ENCODE results near the gene BORCS5.
"Not testable (repeated sequence)": the region's sequence is repeated elsewhere in the genome, so short reads cannot be mapped to it uniquely, and the experiment has no call there.

Gene BORCS5

DNA sequence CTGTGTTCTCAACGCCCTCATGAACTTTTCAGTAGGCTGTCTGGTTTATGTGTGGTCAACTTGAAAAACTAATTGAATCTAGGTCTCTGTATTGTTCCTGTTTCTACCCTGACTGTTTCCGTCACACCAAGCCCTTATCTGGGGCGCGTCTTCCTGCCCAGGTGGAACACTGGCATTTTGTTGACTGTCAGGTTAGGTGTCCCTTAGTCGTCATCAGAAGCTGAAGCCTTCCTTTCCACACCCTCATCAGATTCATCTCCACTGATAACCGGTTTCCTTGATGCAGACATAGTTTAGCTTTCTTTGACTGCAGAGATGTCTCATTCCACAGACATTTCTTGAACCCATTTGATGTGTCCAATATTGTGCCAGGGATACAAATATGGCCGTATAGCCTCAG lies 109.3 kb downstream of the BORCS5 start:
- no peak for DNase-seq

DNA sequence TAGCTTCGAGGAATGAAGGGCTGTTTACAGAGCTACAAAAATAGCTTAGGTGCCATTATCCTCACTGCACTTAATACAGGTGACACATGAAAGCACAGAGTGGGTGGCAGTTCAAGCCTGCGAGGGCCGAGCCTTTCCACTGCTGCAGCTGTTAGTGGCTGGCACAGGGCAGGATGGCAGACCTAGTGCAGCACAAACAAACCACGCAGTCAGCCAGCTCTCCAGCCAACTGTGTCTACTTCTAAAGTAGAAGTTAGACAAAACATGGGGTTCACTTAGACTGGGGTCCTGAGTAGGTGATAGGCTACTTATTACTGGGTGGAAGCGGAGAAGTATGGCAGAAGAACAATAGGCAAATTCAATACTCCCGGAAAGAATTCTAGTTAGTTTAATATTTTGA lies 110.4 kb downstream of the BORCS5 start:
- no peak for DNase-seq

DNA sequence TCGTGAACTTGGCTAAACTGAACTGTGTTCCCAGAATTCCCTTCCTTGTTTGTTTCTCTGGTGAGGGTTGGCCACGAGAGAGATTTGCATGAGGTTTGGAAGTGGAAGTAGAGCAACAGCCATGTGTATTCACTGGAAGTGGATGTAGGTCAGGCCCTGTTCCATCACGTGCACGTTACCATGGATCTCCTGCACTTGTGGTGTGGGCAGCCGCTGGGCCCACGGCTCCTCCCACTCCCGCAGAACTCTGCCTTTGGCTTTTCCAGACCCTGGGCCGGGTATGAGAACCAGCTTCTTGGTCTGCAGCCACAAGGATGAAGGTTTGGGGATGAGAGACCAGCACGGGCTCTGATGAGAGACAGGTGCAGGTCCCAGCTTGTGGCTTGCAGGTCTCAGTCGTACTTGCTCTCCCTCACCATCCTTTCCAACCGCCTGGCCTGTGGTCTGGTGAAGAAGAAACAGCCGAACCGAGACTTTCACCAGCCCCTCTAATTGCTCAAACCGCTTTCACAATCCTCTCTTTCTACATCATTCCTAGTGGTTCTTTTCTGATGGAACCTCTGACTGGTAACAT lies 110.9 kb downstream of the BORCS5 start:
- no peak for DNase-seq

DNA sequence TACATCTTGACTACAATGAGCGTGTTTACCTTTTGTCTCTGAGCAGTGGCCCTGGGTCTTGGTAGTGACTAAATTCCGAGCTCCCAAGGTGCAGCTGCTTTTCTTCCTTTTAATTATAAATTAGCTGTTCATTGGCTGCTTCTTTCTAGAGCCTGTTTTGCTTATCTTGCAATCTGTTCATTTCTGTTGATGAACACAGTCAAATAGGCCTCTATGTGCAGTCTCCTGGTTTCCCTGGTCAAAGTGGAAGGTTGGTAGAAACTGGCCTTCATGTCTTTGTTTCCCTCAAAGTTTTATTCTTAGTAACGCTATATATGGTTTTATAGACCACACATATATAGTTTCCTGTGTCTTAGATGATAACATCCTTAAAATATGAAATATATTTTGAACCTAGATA lies 111.7 kb downstream of the BORCS5 start:
- no peak for DNase-seq

DNA sequence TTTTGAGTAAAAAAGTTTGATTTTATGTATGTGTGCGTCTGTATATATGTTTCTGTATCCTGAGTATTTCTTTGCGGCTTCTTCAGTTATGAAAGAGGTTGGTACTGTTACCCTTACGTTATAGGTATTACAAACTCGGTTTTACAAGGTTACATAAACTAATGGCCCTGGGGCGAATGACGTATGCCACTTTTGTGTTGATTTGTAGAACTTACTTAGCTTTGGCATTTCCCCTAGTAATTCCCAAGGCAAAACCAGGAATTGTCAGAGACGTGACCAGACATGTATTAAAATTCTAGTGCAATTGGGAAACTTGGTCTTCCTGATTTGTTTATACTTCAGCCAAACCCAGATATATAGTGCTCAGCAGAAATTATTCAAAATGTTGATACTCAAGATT lies 112.5 kb downstream of the BORCS5 start:
- no peak for DNase-seq

DNA sequence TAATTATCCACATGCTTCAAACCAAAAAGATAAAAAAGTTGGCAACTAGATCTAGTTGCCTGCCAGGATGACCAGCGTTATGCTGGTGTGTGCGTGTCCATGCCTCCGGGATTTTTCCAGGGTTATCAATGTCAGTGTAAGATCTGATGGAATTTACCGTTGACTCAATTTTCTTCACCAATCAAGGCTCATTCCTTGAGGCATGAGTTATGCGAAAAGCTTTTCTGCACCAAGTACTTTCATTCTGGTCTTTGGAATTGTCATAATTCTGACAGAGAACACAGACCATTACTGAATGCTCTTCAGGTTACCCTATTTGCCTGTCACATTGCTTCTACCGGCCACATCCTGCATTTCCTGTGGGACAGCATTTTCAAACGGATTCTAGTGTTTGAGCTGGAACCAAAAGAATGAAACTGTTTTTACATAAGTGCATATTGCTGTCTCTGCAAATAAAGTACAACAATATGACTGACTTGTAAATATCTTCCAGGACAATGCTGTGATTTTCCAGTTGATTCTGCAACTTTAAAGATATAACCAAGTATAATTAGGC lies 114.0 kb downstream of the BORCS5 start:
- DNase-seq, result no peak

DNA sequence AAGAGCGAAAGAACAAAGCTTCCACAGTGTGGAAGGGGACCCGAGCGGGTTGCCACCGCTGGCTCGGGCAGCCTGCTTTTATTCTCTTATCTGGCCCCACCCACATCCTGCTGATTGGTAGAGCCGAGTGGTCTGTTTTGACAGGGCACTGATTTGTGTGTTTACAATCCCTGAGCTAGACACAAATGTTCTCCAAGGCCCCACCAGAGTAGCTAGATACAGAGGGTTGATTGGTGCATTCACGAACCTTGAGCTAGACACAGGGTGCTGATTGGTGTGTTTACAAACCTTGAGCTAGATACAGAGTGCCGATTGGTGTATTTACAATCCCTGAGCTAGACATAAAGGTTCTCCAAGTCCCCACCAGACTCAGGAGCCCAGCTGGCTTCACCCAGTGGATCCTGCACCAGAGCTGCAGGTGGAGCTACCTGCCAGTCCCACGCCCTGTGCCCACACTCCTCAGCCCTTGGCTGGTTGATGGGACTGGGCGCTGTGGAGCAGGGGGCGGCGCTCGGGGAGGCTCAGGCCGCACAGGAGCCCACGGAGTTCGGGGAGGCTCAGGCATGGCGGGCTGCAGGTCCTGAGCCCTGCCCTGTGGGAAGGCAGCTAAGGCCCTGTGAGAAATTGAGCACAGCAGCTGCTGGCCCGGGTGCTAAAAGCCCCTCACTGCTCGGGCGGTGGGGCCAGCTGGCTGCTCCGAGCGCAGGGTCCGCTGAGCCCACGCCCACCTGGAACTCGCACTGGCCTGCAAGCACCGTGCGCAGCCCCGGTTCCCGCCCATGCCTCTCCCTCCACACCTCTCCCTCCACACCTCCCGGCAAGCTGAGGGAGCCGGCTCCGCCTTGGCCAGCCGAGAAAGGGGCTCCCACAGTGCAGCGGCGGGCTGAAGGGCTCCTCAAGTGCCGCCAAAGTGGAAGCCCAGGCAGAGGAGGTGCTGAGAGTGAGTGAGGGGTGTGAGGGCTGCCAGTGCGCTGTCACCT lies 115.4 kb downstream of the BORCS5 start:
- DNase-seq, result not testable (repeated sequence)

DNA sequence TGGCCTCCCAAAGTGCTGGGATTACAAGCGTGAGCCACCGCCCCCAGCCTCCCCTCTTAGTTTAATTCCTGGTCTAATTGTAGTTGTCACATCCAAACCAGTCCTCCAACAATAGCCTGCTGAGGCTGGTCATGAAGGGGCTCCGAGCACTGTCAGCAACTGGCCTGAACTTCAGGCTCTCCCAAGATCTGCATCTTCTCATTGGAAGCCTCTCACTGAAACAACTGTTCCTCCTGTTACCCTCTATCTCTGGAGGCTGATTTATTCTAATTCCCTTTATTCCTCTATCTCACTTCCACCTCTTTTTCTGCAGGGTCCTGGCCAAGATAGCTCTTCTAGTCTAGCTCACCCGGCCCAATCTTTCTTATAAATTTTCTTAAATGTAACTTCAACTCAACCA lies 116.3 kb downstream of the BORCS5 start:
- no peak for DNase-seq

DNA sequence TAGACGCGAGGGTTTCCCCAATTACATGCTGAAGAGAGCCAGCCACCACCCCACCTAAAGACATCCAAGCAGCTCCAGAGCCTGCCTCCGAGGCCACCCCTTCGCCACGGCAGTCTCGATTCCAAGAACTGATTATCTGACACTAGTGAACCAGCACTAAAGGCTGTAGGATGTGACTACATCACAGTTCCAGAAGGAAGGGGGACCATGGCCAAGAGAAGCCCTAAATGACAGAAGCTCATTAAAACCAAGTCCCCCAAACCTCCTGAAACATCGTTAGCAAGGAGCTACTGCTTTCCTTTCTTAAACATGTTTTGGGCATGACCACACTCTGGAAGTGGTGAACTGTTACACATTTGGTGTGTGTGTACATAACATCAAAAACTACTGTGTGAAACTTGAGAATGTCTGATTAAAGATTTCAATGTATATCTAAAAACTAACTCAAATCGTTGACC lies 117.6 kb downstream of the BORCS5 start:
- no peak for DNase-seq

DNA sequence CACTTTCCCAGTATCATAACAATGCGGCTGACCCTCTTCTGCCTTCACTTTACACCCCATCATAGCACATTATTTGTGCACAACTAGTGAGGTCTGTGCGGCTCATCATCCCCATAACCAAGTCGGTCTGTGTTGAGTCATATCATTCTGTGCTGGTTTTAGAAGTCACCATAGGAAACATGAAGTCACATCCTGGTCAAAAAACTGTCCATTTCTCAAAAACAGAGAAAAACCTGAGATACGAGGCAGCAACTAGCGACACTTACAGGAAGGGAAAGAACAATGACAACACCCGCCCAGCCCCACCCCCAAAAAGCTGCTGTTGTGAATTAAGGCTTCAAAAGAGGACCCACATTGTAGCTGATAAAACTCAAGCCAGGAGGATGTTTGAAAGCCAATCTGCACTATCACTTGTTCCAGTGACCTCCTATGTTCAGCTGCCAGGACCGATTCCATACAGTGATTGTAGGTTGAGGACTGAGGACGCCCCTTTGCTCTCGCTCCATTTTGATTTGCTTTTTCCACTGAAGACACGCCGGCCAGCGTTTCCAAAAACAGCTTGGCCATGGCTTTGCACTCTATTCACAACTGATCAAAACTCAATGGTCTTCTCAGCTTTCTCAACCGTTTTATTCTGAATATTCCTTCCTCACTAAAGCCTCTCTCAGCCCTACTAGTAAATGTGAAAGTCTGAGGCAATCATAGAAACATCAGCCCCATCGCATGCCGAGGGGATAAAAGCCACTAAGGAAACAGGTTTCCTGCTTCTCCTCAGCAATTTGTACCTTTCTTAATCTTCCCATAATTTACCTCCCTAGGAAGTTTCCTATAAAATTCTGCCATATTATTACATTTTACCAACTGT lies 118.3 kb downstream of the BORCS5 start:
- DNase-seq, result no peak

DNA sequence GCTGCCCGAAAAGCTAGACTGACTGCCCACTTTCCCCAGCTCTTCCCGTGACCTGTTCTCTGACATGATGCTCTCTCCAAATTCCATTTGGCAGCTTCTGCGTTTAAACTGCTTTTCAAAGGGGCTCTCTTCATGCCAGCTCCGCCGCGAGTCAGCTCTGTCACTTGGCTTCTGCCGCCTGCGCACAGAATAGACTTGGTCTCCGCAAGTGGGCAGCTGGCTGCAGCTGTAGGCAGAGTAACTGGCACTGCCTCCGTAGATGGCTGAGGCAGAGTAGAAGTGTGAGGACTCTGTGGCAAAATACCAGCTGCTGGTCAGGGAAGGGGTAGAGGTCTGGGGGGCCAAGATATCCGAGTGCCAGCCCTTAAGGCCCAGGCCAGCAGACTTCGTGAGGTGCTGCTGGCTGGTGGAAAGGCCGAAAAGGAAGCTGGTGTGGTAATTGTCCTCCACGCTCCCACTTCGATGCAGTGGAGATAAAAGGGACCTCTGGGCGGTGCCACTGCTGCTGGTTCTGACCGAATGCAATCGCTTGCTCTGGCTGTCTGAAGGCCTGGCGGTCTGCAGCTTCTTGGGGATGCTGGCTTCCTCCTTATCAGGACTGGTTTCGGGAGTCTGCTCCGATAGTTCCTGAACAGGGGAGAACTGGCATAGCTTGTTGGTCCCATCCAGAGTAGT lies 120.1 kb downstream of the BORCS5 start:
- no peak for DNase-seq

DNA sequence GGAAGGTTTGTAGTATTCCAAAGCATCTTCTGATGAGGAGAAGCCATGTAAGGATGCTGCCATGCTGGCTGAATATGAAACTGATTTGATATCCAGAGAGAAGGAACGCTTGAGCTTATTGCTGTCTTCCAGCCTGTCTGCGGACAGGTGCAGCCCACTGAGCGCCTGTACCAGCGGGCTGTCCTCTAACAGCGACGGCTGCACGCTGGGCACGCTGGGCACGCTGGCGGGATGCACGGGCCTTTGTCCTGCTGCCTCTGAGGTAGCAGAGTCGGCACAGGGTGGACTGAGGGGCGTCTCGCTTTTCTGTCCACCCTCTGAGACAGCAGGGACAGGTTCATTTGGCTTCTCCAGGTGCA lies 120.6 kb downstream of the BORCS5 start:
- DNase-seq, result no peak

DNA sequence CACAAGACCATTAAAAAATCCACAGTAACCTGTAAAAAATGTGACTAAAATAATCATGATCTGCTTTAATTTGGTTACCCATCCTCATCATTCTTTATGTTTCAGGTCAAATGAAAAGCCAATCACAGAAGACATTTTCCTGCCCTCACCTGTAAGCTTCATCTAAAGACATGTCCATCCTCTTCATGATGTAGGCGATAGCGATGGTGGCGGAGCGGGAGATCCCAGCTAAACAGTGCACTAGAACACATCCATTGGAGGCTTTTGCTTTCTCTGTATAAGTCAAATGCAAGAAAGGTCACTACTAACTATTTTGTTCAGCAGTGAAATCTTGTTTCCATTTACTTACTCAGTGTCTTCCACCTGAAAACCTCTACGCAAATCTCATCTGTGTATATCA lies 123.2 kb downstream of the BORCS5 start:
- no peak for DNase-seq

DNA sequence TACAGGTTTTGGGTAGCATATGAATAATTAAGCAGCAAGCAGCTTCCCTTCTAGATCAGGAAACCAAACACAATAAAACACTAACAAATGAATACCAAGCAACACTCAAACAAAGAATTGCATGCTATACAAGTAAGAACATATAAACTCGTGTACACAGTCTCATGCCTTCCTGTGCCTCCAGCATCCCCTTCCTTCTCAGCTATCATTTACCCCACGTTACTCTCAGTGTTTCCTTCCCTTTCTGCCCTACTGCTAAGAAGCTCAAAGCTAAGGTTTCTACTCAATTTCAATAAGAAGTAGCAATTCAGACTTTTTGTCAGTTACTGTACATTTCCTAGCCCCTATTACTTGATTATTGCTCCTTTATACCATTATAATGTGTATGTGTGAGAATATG lies 124.8 kb downstream of the BORCS5 start:
- DNase-seq, result no peak

DNA sequence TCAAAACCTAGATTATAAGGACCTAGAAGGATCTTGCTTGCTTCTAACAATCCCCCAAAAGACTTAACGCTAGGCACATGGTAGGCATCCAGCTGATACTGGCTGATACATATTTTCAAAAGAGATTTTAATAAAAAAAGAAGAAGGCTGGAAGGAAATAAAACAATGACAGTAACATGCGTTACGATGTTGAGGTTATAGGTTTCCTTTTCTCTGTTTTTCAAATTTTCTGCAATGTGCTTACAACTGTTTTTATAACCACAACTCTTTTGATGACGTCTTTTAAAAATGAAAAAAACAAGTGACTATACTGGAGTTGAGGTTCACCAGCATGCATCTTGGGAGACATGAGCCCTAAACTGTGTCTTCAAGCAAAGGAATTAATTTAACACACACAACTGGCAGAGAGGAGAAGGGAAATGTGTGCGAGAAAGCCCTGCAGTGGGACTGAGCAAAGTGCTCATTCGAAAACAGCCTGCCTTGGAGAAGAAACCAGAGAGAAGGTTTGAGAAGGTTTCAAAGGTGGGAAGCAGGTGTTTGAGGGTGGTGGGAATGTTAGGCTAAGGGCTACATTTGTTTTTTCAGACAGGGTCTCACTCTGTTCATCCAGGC lies 125.4 kb downstream of the BORCS5 start:
- no peak for DNase-seq

DNA sequence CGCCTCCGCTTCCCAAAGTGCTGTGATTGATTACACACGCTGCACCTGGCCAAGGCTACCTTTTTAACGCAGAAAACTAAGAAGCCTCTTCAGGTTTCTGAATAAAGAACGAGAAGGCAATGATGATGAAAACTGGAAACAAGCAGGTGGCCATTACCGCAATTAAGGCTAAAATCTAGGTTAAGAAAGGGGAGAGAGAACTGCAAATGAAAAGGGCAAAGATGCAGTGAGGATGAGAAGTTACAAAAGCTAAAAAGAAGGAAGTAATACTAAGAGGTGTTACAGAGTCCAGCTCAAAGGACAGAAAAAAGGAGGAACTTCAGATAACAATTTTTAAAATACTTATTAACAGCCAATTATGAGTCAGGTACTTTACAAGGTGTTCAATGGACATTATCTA lies 126.1 kb downstream of the BORCS5 start:
- no peak for DNase-seq

DNA sequence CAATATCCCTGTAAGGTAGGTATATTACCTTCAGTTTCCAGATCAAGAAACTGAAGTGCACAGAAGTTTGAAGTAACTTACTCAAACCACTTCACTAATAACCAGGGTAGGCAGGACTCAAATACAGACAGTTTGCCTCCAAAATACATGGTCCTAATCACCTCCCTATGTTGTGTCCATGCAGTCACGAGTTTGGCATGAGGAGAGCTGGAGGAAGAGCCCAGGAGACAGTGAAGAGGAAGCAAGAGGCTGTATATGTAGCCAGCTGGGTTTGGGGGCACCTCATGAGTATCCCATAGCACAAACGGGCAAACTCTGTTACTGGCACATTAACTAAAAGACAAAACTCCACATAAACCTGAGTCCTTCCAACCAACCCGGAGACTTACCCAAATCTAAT lies 126.6 kb downstream of the BORCS5 start:
- no peak for DNase-seq

DNA sequence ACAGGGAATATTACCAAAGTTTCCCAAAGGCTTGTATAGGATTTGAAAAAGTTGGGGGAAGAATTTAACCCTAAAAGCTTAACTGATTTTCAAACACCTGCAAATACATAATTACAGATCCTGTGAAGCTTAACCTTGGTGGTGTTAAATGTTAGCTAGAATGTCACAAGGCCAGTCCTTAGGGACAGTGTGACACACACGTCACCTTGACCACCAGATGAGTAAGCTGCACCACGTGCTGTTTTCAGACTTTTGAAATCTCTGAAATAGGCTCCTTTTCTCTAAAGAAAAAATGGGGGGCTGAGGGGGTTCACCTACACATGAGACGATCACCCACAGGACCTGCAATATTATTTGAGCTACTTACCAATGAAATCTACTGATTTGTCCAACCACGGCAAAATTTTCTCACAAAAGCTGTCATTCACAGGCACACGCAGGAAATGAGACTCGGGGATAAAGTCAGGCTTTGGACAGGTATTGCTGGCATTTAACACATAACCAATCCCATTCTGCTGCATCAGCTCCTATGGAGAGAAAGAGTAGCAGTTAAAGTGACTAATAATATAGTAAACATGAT lies 129.9 kb downstream of the BORCS5 start:
- DNase-seq, result no peak

DNA sequence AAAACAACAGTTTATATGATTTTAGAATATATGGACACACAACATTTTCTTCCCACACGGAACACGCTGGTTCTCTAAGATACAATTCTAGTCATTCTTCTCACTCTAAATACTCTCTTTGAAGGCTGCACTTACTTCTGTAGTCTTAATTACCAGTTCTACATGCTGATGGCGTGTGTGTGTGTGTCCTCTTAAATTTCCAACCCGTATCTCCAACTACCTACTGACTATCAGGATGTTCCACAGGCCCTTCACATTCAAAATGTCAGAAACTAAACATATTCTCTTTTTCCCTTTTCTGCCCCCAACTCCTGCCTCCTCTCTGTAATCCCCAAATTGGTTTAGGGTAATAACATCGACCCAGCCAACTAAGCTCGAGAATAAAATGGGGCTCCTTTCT lies 130.6 kb downstream of the BORCS5 start:
- DNase-seq, result no peak

DNA sequence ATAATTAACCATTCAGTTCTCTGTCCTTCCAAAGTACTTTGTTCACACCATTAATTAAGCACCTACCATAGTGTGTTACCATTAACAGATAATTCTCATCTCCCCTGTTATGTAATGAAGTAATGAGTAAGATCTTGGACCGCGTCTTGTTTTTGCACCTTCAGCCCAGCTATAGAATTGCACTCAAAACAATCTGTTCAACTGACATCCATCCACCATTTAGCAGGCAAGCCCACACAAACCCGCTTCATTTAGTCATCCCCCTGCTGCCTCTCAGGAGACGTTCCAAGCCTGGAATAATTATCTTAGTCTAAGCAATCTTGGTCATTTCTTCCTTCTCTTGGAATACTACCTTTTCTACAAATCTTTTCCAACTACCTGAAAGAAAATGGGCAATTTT lies 131.4 kb downstream of the BORCS5 start:
- DNase-seq, result no peak

DNA sequence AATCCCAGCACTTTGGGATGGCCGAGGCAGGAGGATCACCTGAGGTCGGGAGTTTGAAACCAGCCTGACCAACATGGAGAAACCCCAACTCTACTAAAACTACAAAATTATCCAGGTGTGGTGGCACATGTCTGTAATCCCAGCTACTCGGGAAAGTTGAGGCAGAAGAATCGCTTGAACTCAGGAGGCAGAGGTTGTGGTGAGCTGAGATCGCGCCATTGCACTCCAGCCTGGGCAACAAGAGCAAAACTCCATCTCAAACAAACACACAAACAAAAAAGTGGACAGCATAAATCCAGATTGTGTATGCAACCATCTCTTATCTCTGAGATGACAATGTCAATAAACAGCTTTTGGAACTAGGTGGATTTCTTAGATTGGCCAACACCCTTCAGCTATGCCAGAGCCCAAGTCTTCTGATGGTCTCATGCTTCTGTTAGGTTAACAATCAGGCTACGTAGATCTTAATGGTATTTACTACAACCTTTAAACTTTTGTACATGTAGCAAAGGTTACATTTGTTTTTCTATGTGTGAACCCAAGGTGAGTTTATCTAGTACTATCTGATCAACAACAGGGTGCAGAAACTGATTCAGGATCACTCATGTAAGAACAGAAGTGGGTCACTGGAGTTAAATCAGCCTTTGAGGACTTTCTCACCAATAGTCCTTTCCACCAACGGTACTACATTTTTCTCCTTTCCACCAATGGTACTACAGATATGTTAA lies 132.1 kb downstream of the BORCS5 start:
- no peak for DNase-seq
